Common myeloid progenitor, CD34-positive (primary cell): ENCODE measurements around the gene TNFRSF8. TPM values are rescaled to one million over a fixed set of nuclear protein-coding genes. Genes with fewer than 3 reads are reported as not detected.

ENCODE experiments used
- CTCF ChIA-PET: fragments of 350-600 bp; sonication (Branson Sonifier 250); formaldehyde crosslinking; loops from one replicate; lab custom pipeline; 2021; ENCODE audit warnings: antibody characterized with exemption; lab: Charles Lee
- POLR2A ChIA-PET: fragments of 350-600 bp; sonication (Branson Sonifier 250); formaldehyde crosslinking; loops from one replicate; lab custom pipeline; 2021; ENCODE audit warnings: antibody characterized with exemption; lab: Charles Lee
- DNase-seq, 3 donors: peaks; one replicate each; pipeline versions ENCODE4 v3.0.0 to v3.0.0-alpha.2; 2013
- H3K27ac ChIP-seq, 2 experiments: 1 replicate in 1 of 2; 2 replicates in 1 of 2; pipeline ENCODE4 v1.7.0; 2013; ENCODE audit warnings: inconsistent platforms in 2 of 2, low read length in 2 of 2, mild to moderate bottlenecking in 2 of 2, low read depth in 1 of 2, moderate library complexity in 1 of 2; ENCODE audit not compliant: severe bottlenecking in 2 of 2, insufficient read depth in 1 of 2, poor library complexity in 1 of 2
- H3K27me3 ChIP-seq, 5 experiments: replicated peaks in 2 of 5; 1 replicate in 3 of 5; 2 replicates in 2 of 5; pipeline versions ENCODE4 v1.6.1 to v1.7.0; 2013; ENCODE audit warnings: low read length in 4 of 5, mild to moderate bottlenecking in 2 of 5, moderate library complexity in 2 of 5, inconsistent platforms in 1 of 5; ENCODE audit not compliant: insufficient read depth in 5 of 5, control insufficient read depth in 4 of 5
- H3K36me3 ChIP-seq, 4 experiments: 1 replicate in 2 of 4; 2 replicates in 2 of 4; pipeline versions ENCODE4 v1.6.1 to v1.7.0; 2013; ENCODE audit warnings: low read length in 3 of 4, control low read depth in 1 of 4, mild to moderate bottlenecking in 1 of 4; ENCODE audit not compliant: control insufficient read depth in 4 of 4, insufficient read depth in 4 of 4
- H3K4me1 ChIP-seq, 4 experiments: 1 replicate in 3 of 4; 2 replicates in 1 of 4; pipeline versions ENCODE4 v1.6.1 to v1.7.1; 2013; ENCODE audit warnings: low read length in 3 of 4, mild to moderate bottlenecking in 3 of 4, control low read depth in 1 of 4, inconsistent platforms in 1 of 4, moderate library complexity in 1 of 4; ENCODE audit not compliant: control insufficient read depth in 4 of 4, insufficient read depth in 4 of 4; ENCODE audit errors: control extremely low read depth in 1 of 4
- H3K4me3 ChIP-seq, 7 experiments: 1 replicate in 4 of 7; 2 replicates in 3 of 7; pipeline versions ENCODE4 v1.5.1 to v1.7.0; 2013; ENCODE audit warnings: mild to moderate bottlenecking in 7 of 7, low read length in 6 of 7, moderate library complexity in 6 of 7, inconsistent platforms in 2 of 7, low read depth in 2 of 7, control low read depth in 1 of 7; ENCODE audit not compliant: insufficient read depth in 4 of 7, control insufficient read depth in 1 of 7; ENCODE audit errors: extremely low read depth in 1 of 7
- H3K9me3 ChIP-seq, 5 experiments: 1 replicate in 4 of 5; 2 replicates in 1 of 5; pipeline versions ENCODE4 v1.6.1 to v1.7.1; 2013; ENCODE audit warnings: low read length in 4 of 5, mild to moderate bottlenecking in 2 of 5, inconsistent platforms in 1 of 5, low read depth in 1 of 5, moderate library complexity in 1 of 5; ENCODE audit not compliant: control insufficient read depth in 4 of 5, insufficient read depth in 2 of 5; ENCODE audit errors: control extremely low read depth in 1 of 5
- WGBS: methylation state at CpG from one replicate; pipeline ENCODE4 v1.1.5; 2013; ENCODE audit not compliant: insufficient coverage; 5-methylcytosine and 5-hydroxymethylcytosine counted together
- polyA plus RNA-seq: library from polyadenylated mRNA; unstranded; fragments of 120-200 nt; gene quantifications from one replicate; pipeline ENCODE4 v1.2.1, GENCODE V29; 2013

Gene TNFRSF8
- polyA plus RNA-seq = 0.25 TPM

- POLR2A ChIA-PET = no interaction called here
- Histone ChIP-seq H3K27ac (no peak within 1 kb of the TSS), H3K4me1 (peaks cover 8 to 35% (median 32%) of the 10 kb centered on the region in 4 experiments), H3K9me3 (peaks cover 0 to 3% (median 0%) of the 10 kb centered on the region in 5 experiments), H3K27me3 (peaks cover 0 to 21% (median 10%) of the 10 kb centered on the region in 5 experiments), H3K36me3 (no peaks in the 10 kb centered on the region), H3K4me3 (peak within 1 kb of the TSS in 4 of 7 experiments; percentile 36 to 50 (median 48))
- WGBS = 2% methylated on average over 53 of the region's 72 CpGs
- CTCF ChIA-PET = interaction anchor here (1.1 to 2.3 kb wide), 2 partner anchors 15 to 16 kb away, joined by 4 to 7 read pairs; no protein-coding TSS in a partner anchor
- DNase-seq = peak; percentile 70 to 89 (median 86)
Measured at GRCh38 chr1:12063141-12064072, at the start of gene TNFRSF8. Gene TNFRSF8, plus strand, starts transcription at chr1:12063303. Its CDS starts 296 bp downstream, at chr1:12063599.

GRCh38 chr1:12014141-12014991, 48.7 kb upstream of the TNFRSF8 start:
- Histone ChIP-seq H3K27ac (peak overlapping the region in 1 of 2 experiments; percentile 49), H3K27me3 (no peaks in the 10 kb centered on the region), H3K4me3 (no peak overlapping the region), H3K36me3 (peaks cover 2 to 49% (median 26%) of the 10 kb centered on the region in 4 experiments), H3K4me1 (peaks cover 0 to under 1% (median 0%) of the 10 kb centered on the region in 4 experiments), H3K9me3 (no peaks in the 10 kb centered on the region)
- DNase-seq = peak in 1 of 3 donors; percentile 22
- 79% methylated on average over 15 of the region's 16 CpGs for WGBS
- ChIA-PET CTCF (no interaction called here), POLR2A (interaction anchor here (1.3 kb wide), 1 partner anchor 107 kb away, joined by 4 read pairs; no protein-coding TSS in a partner anchor)

DNA sequence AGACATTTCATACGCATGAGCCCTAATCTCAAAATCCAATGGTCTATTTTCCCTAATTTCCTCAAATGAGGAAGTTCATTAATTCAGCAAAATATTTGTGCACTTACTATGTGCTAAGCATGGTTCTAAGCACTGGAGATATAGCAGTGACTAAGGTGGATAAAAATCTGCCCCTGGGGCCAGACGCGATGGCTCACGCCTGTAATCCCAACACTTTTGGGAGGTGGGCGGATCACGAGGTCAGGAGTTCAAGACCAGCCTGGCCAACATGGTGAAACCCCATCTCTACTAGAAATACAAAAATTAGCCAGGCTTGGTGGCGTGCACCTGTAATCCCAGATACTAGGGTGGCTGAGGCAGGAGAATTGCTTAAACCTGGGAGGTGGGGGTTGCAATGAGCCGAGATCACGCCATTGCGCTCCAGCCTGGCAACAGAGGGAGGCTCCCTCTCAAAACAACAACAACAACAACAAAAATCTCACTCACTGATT, 48.1 kb upstream of the TNFRSF8 start:
- no peak overlapping the region for H3K27ac ChIP-seq
- no peaks in the 10 kb centered on the region for H3K9me3 ChIP-seq
- no peak for DNase-seq
- no peaks in the 10 kb centered on the region for H3K27me3 ChIP-seq
- CTCF ChIA-PET = no interaction called here
- H3K4me1 ChIP-seq = peaks cover 2 to 7% (median 6%) of the 10 kb centered on the region in 4 experiments
- peaks cover 2 to 42% (median 23%) of the 10 kb centered on the region in 4 experiments for H3K36me3 ChIP-seq
- 100% methylated on average over 4 of the region's 10 CpGs for WGBS
- H3K4me3 ChIP-seq = no peak overlapping the region
- POLR2A ChIA-PET = no interaction called here

DNA sequence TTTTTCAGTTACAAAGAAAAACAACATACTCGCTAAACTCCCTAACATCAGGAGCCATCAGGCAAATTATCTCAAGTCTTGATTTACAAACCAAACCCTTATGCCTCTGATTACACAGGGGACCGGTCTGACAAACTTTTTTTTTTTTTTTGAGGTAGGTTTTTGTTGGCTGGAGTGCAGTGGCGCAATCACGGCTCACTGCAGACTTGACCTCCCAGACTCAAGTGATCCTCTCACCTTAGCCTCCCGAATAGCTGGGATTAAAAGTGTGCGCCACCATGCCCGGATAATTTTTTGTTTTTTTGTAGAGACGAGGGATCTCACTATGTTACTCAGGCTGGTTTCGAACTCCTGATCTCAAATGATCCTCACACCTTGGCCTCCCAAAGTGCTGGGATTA, 47.6 kb upstream of the TNFRSF8 start:
- POLR2A ChIA-PET = no interaction called here
- peaks cover 2 to 37% (median 18%) of the 10 kb centered on the region in 4 experiments for H3K36me3 ChIP-seq
- no peaks in the 10 kb centered on the region for H3K27me3 ChIP-seq
- no peak overlapping the region for H3K27ac ChIP-seq
- H3K4me1 ChIP-seq = peaks cover 3 to 10% (median 10%) of the 10 kb centered on the region in 4 experiments
- CTCF ChIA-PET = no interaction called here
- H3K4me3 ChIP-seq = no peak overlapping the region
- 100% methylated on average over 4 of the region's 9 CpGs for WGBS
- H3K9me3 ChIP-seq = no peaks in the 10 kb centered on the region
- DNase-seq = no peak

GRCh38 chr1:12016182-12016581, 46.9 kb upstream of the TNFRSF8 start:
- ChIA-PET POLR2A (interaction anchor here (0.6 kb wide), 1 partner anchor 62 kb away, joined by 6 read pairs; no protein-coding TSS in a partner anchor), CTCF (no interaction called here)
- WGBS = no CpG with 5 or more reads among the region's 3 CpGs
- Histone ChIP-seq H3K27me3 (no peaks in the 10 kb centered on the region), H3K27ac (no peak overlapping the region), H3K4me1 (peaks cover 3 to 11% (median 10%) of the 10 kb centered on the region in 4 experiments), H3K9me3 (no peaks in the 10 kb centered on the region), H3K4me3 (no peak overlapping the region), H3K36me3 (peaks cover 2 to 31% (median 12%) of the 10 kb centered on the region in 4 experiments)
- DNase-seq = no peak

GRCh38 chr1:12019858-12020509, 43.1 kb upstream of the TNFRSF8 start:
- Histone ChIP-seq H3K9me3 (no peaks in the 10 kb centered on the region), H3K4me1 (peaks cover 3 to 11% (median 10%) of the 10 kb centered on the region in 4 experiments), H3K27me3 (no peaks in the 10 kb centered on the region), H3K27ac (peak overlapping the region in 1 of 2 experiments; percentile 68), H3K36me3 (peaks cover 4 to 21% (median 13%) of the 10 kb centered on the region in 4 experiments), H3K4me3 (peak overlapping the region; percentile 58 to 89 (median 86))
- ChIA-PET POLR2A (no interaction called here), CTCF (interaction anchor here (1.8 kb wide), 1 partner anchor 10 kb away, joined by 5 read pairs; no protein-coding TSS in a partner anchor)
- WGBS = 17% methylated on average over 7 of the region's 12 CpGs
- no peak for DNase-seq
